HK-2 (cell line): ENCODE measurements around the gene TMEM239.
"Not testable (repeated sequence)": the region's sequence is repeated elsewhere in the genome, so short reads cannot be mapped to it uniquely, and the experiment has no call there.

ENCODE experiments used
- DNase-seq: peaks from one replicate; pipeline ENCODE4 v3.0.0-alpha.2; 2018; ENCODE audit not compliant: unreplicated experiment

TMEM239 gene

DNA sequence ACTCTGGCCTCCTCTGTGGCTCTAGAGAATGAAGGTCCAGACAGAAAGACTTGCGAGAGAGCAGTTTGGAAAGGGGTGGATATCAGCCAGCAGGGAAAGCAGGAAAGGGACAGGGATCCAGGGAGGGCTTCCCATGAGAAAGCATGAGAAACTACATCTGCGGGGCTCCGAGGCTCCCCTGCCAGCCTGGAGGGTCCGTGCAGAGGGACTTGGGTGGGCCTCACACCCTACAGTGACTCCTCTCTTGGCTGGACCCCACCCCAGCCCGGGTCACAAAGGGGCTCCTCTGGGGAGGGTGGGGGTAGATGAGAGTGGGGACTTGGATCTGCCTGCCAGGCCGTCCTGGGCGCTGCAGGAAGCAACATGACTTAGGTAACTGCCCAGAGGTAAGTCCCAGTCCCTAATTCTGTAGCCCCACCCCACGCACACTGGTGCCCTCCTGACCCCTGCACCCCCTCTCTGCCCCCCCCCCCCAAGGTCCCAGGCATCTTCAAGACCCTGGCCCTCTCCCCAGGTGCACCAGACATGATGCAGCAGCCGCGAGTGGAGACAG is at the start of gene TMEM239:
TMEM239 (plus strand) TSS at position 335 of the 553 bp plus-strand sequence; CDS start at position 526, 191 bp downstream.
- DNase-seq: no peak

DNA sequence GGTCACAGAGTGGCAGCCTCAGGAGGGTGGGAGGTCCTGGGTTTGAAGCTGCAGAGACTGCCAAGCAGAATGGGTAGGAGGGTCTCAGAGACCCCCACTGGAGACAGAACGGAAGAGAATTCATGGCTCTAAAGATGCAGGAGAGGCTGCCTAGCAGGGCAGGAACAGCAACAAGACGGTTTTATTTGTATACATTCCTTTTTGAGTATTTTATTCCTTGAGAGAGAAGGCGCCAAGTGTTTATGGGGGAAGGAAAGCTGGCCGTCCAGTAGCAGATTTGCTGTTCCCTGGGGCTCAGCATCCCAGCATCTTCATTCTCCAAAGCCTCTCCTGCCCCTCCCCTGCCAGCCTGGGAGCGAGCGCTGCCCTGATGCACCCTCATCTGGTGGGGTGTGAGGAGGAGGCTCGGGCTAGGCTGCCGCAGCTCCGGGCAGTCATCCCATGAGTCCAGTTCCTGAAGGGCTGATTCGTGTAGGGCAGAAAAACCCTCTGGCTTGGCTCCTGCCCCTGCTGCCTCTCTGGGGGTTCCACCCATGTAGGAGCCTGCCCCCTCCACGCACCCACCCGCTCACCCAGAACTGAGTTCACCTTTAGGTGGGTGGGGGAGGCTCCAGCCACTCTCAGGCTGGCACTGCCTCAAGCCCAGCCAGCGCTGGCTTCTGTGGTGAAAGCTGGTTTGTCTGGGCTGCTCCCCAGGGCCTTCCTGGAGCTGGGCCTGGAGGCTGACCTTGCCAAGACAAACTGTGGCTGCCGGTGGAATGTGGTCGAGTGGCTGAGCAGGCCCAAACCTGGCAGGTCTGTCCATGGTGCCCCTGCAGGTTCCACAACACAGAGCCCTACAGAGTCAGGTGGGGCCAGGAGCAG is 48.2 kb upstream of the TMEM239 start:
- no peak for DNase-seq

DNA sequence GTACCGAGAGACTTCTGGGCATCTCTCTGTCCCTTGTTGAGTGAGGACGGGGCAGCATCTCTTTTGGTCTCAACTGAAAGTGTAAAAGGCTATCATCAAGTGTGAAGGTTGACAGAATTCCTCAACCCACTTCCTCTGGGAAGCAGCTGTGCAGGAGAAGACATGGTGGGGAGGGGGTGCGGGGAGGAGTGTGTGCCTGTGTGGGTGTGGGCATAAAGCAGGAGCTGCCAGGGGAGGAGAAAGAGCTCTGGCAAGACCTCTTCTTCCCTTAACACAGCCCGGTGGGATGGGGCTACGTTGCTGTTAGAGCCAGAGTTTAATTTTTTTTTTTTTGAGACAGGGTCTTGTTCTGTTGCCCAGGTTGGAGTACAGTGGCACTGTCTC is 47.5 kb upstream of the TMEM239 start:
- no peak for DNase-seq

DNA sequence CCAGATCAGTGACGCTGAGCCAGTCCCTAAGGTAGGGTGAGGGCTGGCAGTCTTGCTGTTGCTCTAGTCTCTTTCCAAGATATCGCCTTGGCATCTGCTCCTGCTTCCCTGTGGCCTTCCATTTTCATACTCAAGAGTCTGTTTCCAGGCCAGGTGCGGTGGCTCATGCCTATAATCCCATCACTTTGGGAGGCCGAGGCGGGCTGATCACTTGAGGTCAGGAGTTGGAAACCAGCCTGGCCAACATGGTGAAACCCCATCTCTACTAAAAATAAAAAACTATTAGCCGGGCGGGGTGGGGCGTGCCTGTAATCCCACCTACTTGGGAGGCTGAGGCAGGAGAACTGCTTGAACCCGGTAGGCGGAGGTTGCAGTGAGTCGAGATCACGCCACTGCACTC is 46.1 kb upstream of the TMEM239 start:
- not testable (repeated sequence) for DNase-seq

DNA sequence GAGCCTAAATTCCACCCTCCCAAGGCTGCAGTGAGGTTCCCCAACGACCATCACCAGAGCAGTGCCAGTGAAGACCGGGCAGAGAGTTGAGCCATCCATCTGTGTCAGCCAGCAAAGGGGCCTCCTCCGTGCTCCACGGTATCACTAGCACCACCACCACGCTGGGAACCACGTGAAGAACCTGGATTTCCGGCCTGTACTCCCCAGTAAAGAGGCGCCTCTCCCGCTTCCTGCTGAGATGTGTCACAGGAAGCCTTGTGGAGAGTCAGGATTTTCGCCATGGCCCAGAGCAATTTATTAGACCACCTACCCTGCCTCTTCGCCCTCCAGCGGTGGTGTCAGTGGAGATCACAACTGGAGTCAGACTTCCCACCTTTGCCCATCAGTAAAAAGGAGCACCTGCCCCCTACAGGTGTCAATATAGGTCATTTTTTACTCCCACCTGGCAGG is 44.5 kb upstream of the TMEM239 start:
- DNase-seq: no peak

DNA sequence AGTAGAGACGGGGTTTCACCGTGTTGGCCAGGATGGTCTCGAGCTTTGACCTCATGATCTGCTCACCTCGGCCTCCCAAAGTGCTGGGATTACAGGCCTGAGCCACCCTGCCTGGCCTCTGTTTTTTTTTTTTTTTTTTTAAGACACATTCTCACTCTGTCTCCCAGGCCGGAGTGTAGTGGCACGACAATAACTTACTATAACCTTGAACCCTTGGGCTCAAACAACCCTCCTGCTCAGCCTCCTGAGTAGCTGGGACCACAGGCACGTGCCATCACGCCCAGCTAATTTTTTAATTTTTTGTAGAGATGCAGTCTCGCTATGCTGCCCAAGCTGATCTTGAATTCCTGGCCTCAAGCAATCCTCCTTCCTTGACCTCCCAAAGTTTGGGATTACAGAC is 42.4 kb upstream of the TMEM239 start:
- no peak for DNase-seq

DNA sequence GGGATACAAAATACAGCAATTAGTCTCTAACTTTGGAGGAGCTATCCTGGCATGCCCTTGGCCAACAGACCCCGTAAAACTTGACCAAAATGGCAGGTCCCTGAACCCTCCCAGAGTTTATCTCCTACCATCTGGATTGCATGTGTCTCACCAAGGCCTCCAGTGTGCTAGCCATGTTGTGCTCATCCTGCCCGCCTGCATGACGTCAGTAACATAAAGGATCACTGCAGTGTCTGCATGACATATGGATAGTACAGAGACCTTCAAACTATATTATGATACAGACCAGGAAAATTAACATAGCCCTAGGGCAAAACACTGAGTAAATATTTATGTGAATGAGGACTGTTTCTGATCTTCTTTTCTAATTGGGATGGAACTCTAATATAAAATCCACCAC is 41.0 kb upstream of the TMEM239 start:
- no peak for DNase-seq

DNA sequence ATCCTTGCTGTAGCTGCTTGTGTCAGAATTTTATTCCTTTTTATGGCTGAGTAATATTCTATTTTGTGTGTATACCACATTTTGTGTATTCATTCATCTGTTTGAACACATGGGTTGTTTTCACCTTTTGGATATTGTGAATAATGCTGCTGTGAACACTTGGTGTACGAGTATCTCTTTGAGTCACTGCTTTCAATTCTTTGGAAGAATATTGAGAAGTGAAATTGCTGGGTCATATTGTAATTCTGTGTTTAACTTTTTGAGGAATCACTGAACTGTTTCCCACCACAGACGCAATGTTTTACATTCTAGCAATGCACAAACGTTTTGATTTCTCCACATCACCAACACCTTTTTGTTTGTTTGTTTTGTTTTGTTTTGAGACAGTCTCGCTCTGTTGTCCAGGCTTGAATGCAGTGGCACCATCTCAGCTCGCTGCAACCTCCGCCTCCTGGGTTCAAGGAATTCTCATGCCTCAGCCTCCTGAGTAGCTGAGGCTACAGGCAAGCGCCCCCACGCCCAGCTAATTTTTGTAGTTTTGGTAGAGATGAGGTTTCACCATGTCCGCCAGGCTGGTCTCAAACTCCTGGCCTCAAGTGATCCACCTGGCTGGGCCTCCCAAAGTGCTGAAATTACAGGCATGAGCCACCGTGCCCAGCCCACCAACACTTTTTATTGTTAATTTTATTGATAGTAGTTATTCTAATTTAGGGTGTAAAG is 37.4 kb upstream of the TMEM239 start:
- DNase-seq: no peak

DNA sequence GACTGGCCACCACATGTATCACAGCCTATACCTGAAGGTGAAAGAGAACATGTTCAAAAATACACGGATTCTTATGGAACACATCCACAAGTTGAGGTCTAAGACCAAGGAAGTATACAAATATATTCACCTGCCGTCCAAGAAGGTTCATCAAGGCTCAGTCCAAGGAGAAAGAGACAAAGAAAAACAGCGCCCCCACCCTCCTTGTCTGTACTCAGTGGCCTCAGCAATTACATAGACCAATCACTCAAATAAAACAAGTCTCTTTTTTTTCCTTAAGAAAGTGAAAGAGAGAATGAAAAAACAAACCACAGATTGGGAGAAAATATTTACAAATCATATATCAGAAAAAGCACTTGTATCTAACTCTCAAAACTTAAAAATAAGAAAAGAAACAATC is 35.2 kb upstream of the TMEM239 start:
- no peak for DNase-seq

DNA sequence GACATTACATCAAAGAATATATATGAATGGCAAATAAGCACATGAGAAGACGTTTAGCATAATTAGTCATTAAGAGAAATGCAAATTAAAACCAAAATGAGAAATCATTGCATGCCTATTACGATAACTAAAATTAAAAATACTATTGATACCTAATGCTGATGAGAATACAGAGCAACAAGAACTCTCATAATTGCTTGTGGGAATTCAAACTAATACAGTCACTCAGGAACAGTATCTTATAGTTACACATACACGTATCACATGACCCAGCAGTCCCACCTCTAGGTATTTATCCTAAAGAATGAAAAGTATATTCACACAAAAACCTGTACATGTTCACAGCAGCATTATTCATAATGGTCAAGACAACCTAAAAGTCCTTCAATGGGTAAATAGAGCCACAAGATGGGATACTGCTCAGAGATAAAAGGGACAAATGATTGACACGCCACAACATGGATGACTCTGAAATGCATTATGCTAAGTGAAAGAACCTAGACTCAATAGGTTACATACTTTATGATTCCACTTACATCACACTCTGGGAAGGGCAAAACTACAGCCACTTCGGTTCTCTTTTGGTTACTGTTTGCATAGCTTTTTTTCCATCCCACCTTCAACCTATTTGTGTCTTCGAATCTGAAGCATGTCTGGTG is 32.1 kb upstream of the TMEM239 start:
- DNase-seq: no peak

DNA sequence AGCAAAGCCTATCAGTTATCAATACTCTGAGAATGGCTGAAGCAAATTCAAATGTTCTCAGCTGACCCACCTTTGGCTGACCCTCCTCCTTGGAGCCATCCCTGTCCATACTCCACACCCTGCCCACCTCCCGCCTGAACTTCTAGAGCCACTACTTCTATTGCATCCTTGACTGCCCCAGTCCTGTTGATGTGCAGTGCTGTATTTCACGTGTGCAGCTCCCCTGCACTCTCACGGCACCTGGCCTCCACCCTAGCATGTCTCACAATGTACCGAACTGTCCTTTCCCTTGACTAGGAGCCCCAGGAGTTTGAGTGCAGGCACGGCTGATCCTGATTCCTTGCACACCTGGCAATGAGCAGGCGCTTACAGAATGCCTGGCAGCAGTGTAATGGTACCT is 22.7 kb upstream of the TMEM239 start:
- DNase-seq: no peak

DNA sequence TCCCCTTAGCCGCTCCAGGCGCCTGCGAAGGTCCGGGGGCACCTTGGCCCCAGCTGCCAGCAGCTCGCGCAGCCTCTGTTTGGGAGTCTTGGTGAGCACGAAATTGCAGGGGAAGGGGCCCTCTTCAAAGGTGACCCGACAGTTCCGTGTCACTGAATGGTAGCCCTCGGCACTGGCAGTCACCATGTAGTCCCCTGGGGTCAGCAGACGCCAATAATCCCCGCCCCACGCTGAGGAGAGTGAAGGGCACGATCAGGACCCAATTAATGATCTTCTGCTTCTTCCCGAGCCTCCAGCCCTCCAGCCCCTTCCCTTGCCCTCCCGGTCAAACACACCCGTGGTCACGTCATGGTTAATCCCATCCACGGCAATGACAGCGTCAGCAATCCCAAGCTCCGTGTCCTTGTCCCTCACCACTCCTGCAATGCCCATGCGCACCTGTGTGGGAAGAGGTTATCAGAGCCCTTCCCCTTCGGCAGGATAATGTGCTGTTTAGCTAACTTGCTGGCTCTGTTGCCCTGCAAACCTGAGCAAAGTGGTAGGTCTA is 21.9 kb upstream of the TMEM239 start:
- DNase-seq: no peak

DNA sequence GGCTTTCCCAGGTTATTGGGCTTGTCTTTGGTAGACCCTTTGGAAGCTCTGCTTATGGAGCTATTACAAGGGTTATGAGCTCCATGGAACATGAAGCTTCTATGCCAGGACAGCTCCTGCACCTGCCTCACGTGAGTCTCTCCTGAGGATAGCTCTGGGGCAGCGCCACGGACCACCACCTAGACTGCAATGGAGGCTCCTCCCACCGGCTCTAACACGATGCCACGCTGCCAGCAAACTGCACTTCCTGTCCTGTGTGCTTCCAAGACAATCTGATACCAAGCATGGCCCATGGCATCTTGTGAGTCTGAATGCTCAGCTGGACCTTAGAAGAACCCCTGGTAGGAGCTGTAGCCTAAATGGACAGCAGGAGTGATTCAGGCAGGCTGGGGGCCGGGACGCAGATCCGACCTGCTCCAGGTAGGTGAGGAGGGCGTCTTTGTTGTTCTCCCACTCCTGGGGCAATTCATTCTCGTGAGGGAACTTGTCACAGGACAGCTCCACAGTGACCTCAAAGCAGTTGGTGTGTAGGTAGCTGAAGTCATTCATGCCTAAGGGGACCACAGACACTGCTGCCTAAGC is 21.2 kb upstream of the TMEM239 start:
- no peak for DNase-seq

DNA sequence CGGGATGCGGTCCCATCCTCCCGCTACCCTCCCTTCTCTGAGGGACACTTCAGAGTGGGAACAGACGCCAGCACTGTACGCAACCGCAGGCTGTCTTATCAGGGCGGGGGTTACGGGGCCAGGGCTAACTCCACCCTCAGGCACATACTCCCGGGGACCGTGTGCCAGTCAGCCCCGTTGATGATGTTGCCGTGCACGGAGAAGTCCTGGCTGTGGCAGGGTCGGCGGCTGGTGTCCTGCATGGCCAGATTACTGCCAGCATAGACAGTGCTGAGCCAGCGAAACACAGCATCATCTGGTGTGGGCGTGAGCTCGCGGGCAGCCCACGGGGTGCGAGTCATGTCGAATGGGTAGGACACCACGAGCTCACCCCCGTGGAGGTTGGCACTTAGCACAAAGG is 20.7 kb upstream of the TMEM239 start:
- no peak for DNase-seq

DNA sequence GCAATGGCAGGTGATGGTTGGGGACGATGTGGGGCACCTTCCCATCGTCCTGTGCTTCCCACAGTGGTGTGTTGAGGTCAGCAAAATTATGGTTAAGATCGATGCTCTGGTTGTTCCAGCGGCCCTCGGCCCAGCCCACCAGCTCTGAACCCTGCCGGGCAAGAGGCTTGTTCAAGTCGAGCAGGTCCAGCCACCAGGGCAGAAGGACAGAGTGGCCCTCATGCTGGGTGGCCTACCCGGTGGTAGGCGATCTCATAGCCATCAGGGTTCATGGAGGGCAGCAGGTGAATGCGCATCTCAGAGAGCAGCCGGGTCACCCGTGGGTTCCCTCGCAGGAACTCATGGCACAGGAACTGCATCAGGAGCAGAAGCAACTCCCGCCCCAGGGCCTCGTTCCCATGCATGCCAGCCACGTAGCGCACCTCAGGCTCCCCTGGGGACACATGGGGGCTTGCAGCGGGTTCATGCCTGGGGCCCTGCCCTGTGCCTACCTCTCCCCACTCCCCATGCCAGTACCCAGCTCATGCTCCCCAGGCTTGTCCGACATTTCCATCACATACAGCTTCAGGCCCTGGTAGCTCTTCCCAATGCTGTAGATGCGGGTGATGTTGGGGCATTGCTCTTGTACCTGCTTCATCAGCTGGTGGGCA is 20.0 kb upstream of the TMEM239 start:
- DNase-seq: no peak

DNA sequence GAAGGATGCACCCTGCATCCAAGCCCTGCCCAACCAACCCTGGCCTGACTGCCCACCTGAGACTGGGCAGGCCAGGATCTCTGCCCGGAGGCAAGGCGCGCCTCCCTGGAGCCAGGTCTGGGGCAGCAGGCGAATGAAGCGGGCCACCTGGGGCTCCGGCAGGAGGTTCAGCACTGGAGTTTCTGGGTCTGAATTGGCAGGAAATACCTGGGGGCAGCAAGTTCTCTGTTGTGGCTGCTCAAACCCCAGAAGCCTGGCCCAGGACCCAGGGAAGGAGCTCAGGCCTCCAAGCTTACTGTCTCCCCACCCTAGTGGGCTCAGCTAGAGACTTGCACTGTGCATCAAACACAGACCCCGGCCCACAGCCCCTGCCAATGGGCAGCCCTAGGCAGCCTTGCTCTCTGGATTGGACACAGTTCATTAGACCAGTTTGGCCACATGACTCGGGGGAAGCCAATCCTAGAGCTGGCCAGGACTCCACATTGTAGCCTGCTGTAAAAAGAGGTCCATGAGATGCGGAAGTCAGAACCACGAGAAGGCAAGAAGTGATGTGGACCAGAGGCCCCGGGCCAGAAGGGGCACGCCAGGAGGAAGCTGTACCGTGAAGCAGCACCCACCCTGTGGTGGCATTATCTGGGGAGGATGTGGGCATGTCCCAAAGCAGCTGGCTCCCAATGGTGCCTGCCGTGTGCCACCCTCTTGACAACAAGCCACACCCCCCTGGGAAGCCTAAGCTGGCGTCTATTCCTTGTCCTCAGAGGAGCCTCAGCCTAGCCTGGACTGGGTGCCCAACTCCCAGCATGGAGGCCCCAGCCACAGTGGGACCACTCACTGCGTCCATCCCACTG is 18.8 kb upstream of the TMEM239 start:
- no peak for DNase-seq

DNA sequence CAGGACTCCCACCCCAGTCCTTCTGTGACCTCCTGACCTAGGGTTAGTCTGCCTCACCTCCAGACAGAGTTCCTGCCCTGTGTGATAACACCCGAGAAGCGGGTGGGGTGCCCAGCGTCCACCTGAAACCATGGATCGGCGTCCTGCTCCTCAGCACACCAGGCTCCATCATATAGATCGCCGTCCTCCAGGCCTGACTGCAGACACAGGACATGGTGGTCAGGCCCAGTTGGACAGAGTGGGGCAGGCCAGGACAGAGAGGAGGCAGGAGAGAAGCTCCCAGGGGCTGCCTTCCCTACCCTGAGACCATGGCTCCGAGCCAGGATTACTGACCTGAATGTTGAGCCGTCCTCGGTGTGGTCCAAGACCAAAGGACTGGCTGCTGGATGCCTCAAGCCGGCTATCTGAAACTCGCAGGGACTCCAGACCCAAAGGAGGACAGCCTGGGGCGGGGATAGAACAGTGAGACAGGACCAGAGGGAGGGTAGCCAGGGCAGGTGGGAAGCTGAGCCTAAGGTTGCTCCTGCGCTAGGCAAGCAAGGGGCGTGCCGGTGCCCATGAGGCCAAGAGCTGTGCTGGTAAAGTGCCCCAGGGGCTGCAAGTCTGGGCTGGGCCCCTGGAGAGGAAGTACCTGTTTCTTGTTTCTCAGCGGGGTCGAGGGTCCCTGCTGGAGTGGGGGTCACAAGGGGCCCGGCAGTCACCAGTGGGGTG is 17.9 kb upstream of the TMEM239 start:
- DNase-seq: no peak

DNA sequence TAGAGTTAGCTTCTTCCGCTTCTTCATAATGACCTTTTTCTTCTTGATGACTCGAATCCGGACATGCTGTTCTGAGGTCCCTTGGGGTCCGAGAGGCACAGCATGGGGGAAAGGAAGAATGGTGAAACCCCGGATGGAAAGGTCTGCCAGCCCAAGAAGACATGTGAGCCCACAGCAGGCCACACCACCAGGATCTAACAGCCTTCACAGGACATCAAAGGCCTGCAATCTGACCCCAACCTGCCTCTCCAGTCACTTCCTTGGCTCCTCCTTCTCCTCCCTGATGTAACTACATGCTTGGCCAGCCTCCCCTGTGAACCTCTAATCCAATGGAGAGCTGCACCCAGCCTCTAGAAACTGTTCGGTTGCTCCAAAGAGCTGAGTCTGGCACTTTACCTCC is 17.4 kb upstream of the TMEM239 start:
- no peak for DNase-seq

DNA sequence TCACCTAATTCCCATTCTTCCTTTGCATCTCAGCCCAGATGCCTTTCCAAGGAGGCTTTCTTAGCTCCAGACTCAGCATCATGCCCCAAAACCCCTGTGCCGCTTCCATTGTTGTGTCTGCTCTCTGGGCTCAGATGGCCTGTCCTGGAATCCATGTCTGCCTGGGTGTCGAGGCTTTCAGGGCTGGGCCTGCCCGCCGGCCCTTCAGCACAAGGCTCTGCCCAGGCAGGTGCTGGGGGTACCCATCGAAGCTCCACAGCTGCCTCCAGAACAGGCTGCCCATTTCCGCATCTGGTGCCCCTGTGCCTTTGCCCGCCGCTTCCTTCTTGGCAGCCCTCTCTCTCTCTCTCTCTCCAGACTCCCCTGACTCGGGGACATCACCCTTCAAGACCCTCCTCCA is 16.9 kb upstream of the TMEM239 start:
- DNase-seq: no peak
